Common myeloid progenitor, CD34-positive (primary cell): ENCODE measurements around the gene FBXW8.

Experiments
- CTCF ChIA-PET: fragments of 350-600 bp; sonication (Branson Sonifier 250); formaldehyde crosslinking; loops from one replicate; lab custom pipeline; 2021; ENCODE audit warnings: antibody characterized with exemption; lab: Charles Lee
- POLR2A ChIA-PET: fragments of 350-600 bp; sonication (Branson Sonifier 250); formaldehyde crosslinking; loops from one replicate; lab custom pipeline; 2021; ENCODE audit warnings: antibody characterized with exemption; lab: Charles Lee
- DNase-seq, 3 donors: peaks; one replicate each; pipeline versions ENCODE4 v3.0.0 to v3.0.0-alpha.2; 2013
- H3K27ac ChIP-seq, 2 experiments: 1 replicate in 1 of 2; 2 replicates in 1 of 2; pipeline ENCODE4 v1.7.0; 2013; ENCODE audit warnings: inconsistent platforms in 2 of 2, low read length in 2 of 2, mild to moderate bottlenecking in 2 of 2, low read depth in 1 of 2, moderate library complexity in 1 of 2; ENCODE audit not compliant: severe bottlenecking in 2 of 2, insufficient read depth in 1 of 2, poor library complexity in 1 of 2
- H3K27me3 ChIP-seq, 5 experiments: replicated peaks in 2 of 5; 1 replicate in 3 of 5; 2 replicates in 2 of 5; pipeline versions ENCODE4 v1.6.1 to v1.7.0; 2013; ENCODE audit warnings: low read length in 4 of 5, mild to moderate bottlenecking in 2 of 5, moderate library complexity in 2 of 5, inconsistent platforms in 1 of 5; ENCODE audit not compliant: insufficient read depth in 5 of 5, control insufficient read depth in 4 of 5
- H3K36me3 ChIP-seq, 4 experiments: 1 replicate in 2 of 4; 2 replicates in 2 of 4; pipeline versions ENCODE4 v1.6.1 to v1.7.0; 2013; ENCODE audit warnings: low read length in 3 of 4, control low read depth in 1 of 4, mild to moderate bottlenecking in 1 of 4; ENCODE audit not compliant: control insufficient read depth in 4 of 4, insufficient read depth in 4 of 4
- H3K4me1 ChIP-seq, 4 experiments: 1 replicate in 3 of 4; 2 replicates in 1 of 4; pipeline versions ENCODE4 v1.6.1 to v1.7.1; 2013; ENCODE audit warnings: low read length in 3 of 4, mild to moderate bottlenecking in 3 of 4, control low read depth in 1 of 4, inconsistent platforms in 1 of 4, moderate library complexity in 1 of 4; ENCODE audit not compliant: control insufficient read depth in 4 of 4, insufficient read depth in 4 of 4; ENCODE audit errors: control extremely low read depth in 1 of 4
- H3K4me3 ChIP-seq, 7 experiments: 1 replicate in 4 of 7; 2 replicates in 3 of 7; pipeline versions ENCODE4 v1.5.1 to v1.7.0; 2013; ENCODE audit warnings: mild to moderate bottlenecking in 7 of 7, low read length in 6 of 7, moderate library complexity in 6 of 7, inconsistent platforms in 2 of 7, low read depth in 2 of 7, control low read depth in 1 of 7; ENCODE audit not compliant: insufficient read depth in 4 of 7, control insufficient read depth in 1 of 7; ENCODE audit errors: extremely low read depth in 1 of 7
- H3K9me3 ChIP-seq, 5 experiments: 1 replicate in 4 of 5; 2 replicates in 1 of 5; pipeline versions ENCODE4 v1.6.1 to v1.7.1; 2013; ENCODE audit warnings: low read length in 4 of 5, mild to moderate bottlenecking in 2 of 5, inconsistent platforms in 1 of 5, low read depth in 1 of 5, moderate library complexity in 1 of 5; ENCODE audit not compliant: control insufficient read depth in 4 of 5, insufficient read depth in 2 of 5; ENCODE audit errors: control extremely low read depth in 1 of 5
- WGBS: methylation state at CpG from one replicate; pipeline ENCODE4 v1.1.5; 2013; ENCODE audit not compliant: insufficient coverage; 5-methylcytosine and 5-hydroxymethylcytosine counted together

The FBXW8 gene

DNA sequence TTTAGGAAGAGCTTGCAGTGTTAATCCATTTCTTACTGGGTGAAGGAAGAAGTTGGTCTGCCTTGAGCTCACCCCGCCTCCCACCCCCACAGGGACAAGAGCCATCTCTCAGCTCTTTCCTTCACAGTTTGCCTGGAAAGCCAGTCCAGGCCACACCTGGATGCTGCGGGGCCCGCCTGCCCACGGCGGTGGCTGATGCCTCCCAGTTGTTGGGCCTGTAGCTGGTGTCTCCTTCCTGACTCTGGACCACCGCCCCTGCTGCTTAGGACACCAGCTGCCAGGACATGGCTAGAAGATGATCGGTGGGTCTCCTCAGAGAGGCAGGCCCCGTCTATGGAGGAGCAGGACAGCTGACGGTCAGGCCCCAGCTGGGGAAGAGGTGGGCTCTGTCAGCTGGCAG lies 95.6 kb downstream of the FBXW8 start:
- Histone ChIP-seq H3K4me3 (no peak overlapping the region), H3K4me1 (no peaks in the 10 kb centered on the region), H3K27ac (no peak overlapping the region), H3K27me3 (no peaks in the 10 kb centered on the region), H3K9me3 (no peaks in the 10 kb centered on the region), H3K36me3 (peaks cover 14 to 54% (median 32%) of the 10 kb centered on the region in 4 experiments)
- DNase-seq = no peak
- 100% methylated on average over 7 of the region's 9 CpGs for WGBS
- POLR2A ChIA-PET = no interaction called here
- CTCF ChIA-PET = interaction anchor here (1.3 to 1.4 kb wide), 2 partner anchors 9 to 15 kb away, joined by 4 read pairs; no protein-coding TSS in a partner anchor

GRCh38 chr12:117007577-117007976 lies 96.8 kb downstream of the FBXW8 start:
- POLR2A ChIA-PET = no interaction called here

GRCh38 chr12:117009759-117010158 lies 99.0 kb downstream of the FBXW8 start:
- WGBS = 97% methylated on average over 6 of the region's 8 CpGs
- no peak for DNase-seq
- POLR2A ChIA-PET = no interaction called here
- Histone ChIP-seq H3K9me3 (peaks cover 3 to 17% (median 8%) of the 10 kb centered on the region in 5 experiments), H3K4me1 (no peaks in the 10 kb centered on the region), H3K27me3 (no peaks in the 10 kb centered on the region), H3K36me3 (peaks cover 17 to 68% (median 40%) of the 10 kb centered on the region in 4 experiments), H3K4me3 (no peak overlapping the region), H3K27ac (no peak overlapping the region)
- CTCF ChIA-PET = interaction anchor here (0.7 kb wide), 1 partner anchor 26 kb away, joined by 3 read pairs; no protein-coding TSS in a partner anchor

More at GRCh38 chr12:117007577-117007976, 96.8 kb downstream of the FBXW8 start:
- CTCF ChIA-PET = no interaction called here
- no peaks in the 10 kb centered on the region for H3K27me3 ChIP-seq
- WGBS = 100% methylated on average over 4 of the region's 8 CpGs
- DNase-seq = no peak
- no peak overlapping the region for H3K4me3 ChIP-seq
- no peak overlapping the region for H3K27ac ChIP-seq
- H3K9me3 ChIP-seq = peaks cover 0 to under 1% (median 0%) of the 10 kb centered on the region in 5 experiments
- H3K36me3 ChIP-seq = peaks cover 14 to 64% (median 39%) of the 10 kb centered on the region in 4 experiments
- no peaks in the 10 kb centered on the region for H3K4me1 ChIP-seq

GRCh38 chr12:117010693-117011451 lies 100.1 kb downstream of the FBXW8 start:
- POLR2A ChIA-PET = no interaction called here
- DNase-seq = no peak
- Histone ChIP-seq H3K27me3 (no peaks in the 10 kb centered on the region), H3K4me3 (no peak overlapping the region), H3K27ac (no peak overlapping the region), H3K9me3 (peaks cover 3 to 28% (median 17%) of the 10 kb centered on the region in 5 experiments), H3K4me1 (no peaks in the 10 kb centered on the region), H3K36me3 (peaks cover 20 to 68% (median 41%) of the 10 kb centered on the region in 4 experiments)
- WGBS = 96% methylated on average over 15 of the region's 17 CpGs
- CTCF ChIA-PET = interaction anchor here (0.7 to 4.8 kb wide), 6 partner anchors 8 to 27 kb away, joined by 3 to 29 read pairs (median 4); no protein-coding TSS in a partner anchor

- H3K36me3 ChIP-seq = peaks cover 22 to 67% (median 39%) of the 10 kb centered on the region in 4 experiments
- no peak for DNase-seq
- H3K4me1 ChIP-seq = no peaks in the 10 kb centered on the region
- ChIA-PET POLR2A (no interaction called here), CTCF (interaction anchor here (0.9 to 4.8 kb wide), 4 partner anchors 10 to 56 kb away, joined by 3 to 29 read pairs (median 4); no protein-coding TSS in a partner anchor)
- H3K27me3 ChIP-seq = no peaks in the 10 kb centered on the region
- H3K27ac ChIP-seq = no peak overlapping the region
- 100% methylated on average over 2 of the region's 4 CpGs for WGBS
- H3K9me3 ChIP-seq = peaks cover 3 to 31% (median 19%) of the 10 kb centered on the region in 5 experiments
- H3K4me3 ChIP-seq = no peak overlapping the region
Observed at GRCh38 chr12:117011988-117012805, 101.4 kb downstream of the FBXW8 start.

GRCh38 chr12:117013726-117014125 lies 103.0 kb downstream of the FBXW8 start:
- WGBS = no CpG with 5 or more reads among the region's 1 CpG
- POLR2A ChIA-PET = interaction anchor here (0.6 kb wide), 1 partner anchor 316 kb away, joined by 3 read pairs; no protein-coding TSS in a partner anchor
- no peak overlapping the region for H3K4me3 ChIP-seq
- CTCF ChIA-PET = interaction anchor here (0.6 to 4.8 kb wide), 3 partner anchors 11 to 105 kb away, joined by 3 to 29 read pairs (median 4); no protein-coding TSS in a partner anchor
- no peaks in the 10 kb centered on the region for H3K4me1 ChIP-seq
- no peaks in the 10 kb centered on the region for H3K27me3 ChIP-seq
- peaks cover 3 to 31% (median 19%) of the 10 kb centered on the region in 5 experiments for H3K9me3 ChIP-seq
- no peak overlapping the region for H3K27ac ChIP-seq
- peak in 2 of 3 donors; percentile 14 to 34 for DNase-seq
- H3K36me3 ChIP-seq = peaks cover 20 to 73% (median 39%) of the 10 kb centered on the region in 4 experiments
